Left ventricle myocardium inferior (tissue), 1 donor: ENCODE data around the gene HAUS3. TPM values are rescaled to one million over a fixed set of nuclear protein-coding genes. Genes with fewer than 3 reads are reported as not detected.
A peak's percentile ranks its signal among the peaks of the same experiment; 100 is the strongest.

Experiments used
- DNase-seq: peaks from one replicate; pipeline ENCODE4 v3.0.0-alpha.2; 2020
- H3K27ac ChIP-seq: fragments of 200-600 bp; replicated peaks from 2 replicates; pipeline ENCODE4 v1.8.0; 2021
- H3K27me3 ChIP-seq: fragments of 200-600 bp; 2 replicates; pipeline ENCODE4 v1.8.0; 2021; ENCODE audit warnings: low read depth
- H3K36me3 ChIP-seq: fragments of 200-600 bp; 2 replicates; pipeline ENCODE4 v1.8.0; 2021
- H3K4me1 ChIP-seq: fragments of 200-600 bp; 2 replicates; pipeline ENCODE4 v1.8.0; 2021
- H3K4me3 ChIP-seq: fragments of 200-600 bp; 2 replicates; pipeline ENCODE4 v1.8.0; 2021; ENCODE audit warnings: mild to moderate bottlenecking, moderate library complexity
- H3K9me3 ChIP-seq: fragments of 200-600 bp; replicated peaks from 2 replicates; pipeline ENCODE4 v1.8.0; 2021
- CTCF ChIP-seq: fragments of 200-600 bp; IDR thresholded peaks from 2 replicates; pipeline ENCODE4 v1.8.0; 2021; ENCODE audit warnings: antibody characterized with exemption, mild to moderate bottlenecking, borderline replicate concordance
- intact Hi-C: fragments of 100-400 bp; cut with micrococcal nuclease; formaldehyde crosslinking; loops from one replicate; pipeline ENCODE4 v1.11.0; 2022
- long read RNA-seq: library from polyadenylated mRNA; unstranded; transcript quantifications from one replicate; pipeline ENCODE4 v2.0.0, GENCODE V29; 2021
- total RNA-seq: library from RNA; stranded (reverse); fragmentation: NEBNext Ultra II Directional; extraction: Animal tissue kit (Norgen Biotek cat#: 25700); gene quantifications from one replicate; pipeline ENCODE4 v1.2.1, GENCODE V29; 2021
- donor health status: DM: no; HTN: yes; CAD: no; lungs with severe emphysema.

Gene HAUS3
- 6.4 TPM for total RNA-seq
- long read RNA-seq, partial matches to known transcripts = 8 of 12 reads
- long read RNA-seq, other reads (novel, unspliced or antisense) = 1 of 12 reads

- no peak for TF ChIP-seq CTCF
- H3K27ac ChIP-seq = peak within 1 kb of the TSS; percentile 89
- H3K9me3 ChIP-seq = no peaks in the 10 kb centered on the region
- intact Hi-C loops = no loop called here
- no peaks in the 10 kb centered on the region for H3K36me3 ChIP-seq
- DNase-seq = peak; percentile 98
- H3K27me3 ChIP-seq = no peaks in the 10 kb centered on the region
- H3K4me1 ChIP-seq = peaks cover 91% of the 10 kb centered on the region
- H3K4me3 ChIP-seq = peak within 1 kb of the TSS; percentile 99
These were observed at the start of gene HAUS3, which contains the start of gene POLN for GRCh38 chr4:2241410-2242353. HAUS3 (minus strand) TSS chr4:2242121; CDS start chr4:2240946, 1,175 bp downstream. POLN (minus strand) TSS chr4:2242121; CDS start chr4:2229231, 12,890 bp downstream.

- no peak overlapping the region for H3K4me3 ChIP-seq
- no peaks in the 10 kb centered on the region for H3K27me3 ChIP-seq
- intact Hi-C loops = no loop called here
- no peaks in the 10 kb centered on the region for H3K36me3 ChIP-seq
- H3K9me3 ChIP-seq = no peaks in the 10 kb centered on the region
- peaks cover 6% of the 10 kb centered on the region for H3K4me1 ChIP-seq
- H3K27ac ChIP-seq = no peak overlapping the region
- DNase-seq = no peak
- TF ChIP-seq CTCF = no peak
These were observed 49.2 kb upstream of the HAUS3 start for GRCh38 chr4:2290974-2291704.

GRCh38 chr4:2290488-2290887, 48.6 kb upstream of the HAUS3 start:
- H3K4me1 ChIP-seq = peaks cover 3% of the 10 kb centered on the region
- H3K4me3 ChIP-seq = no peak overlapping the region
- no peaks in the 10 kb centered on the region for H3K27me3 ChIP-seq
- no peak for TF ChIP-seq CTCF
- intact Hi-C loops = no loop called here
- DNase-seq = no peak
- no peaks in the 10 kb centered on the region for H3K9me3 ChIP-seq
- no peak overlapping the region for H3K27ac ChIP-seq
- no peaks in the 10 kb centered on the region for H3K36me3 ChIP-seq

GRCh38 chr4:2289955-2290333, 48.0 kb upstream of the HAUS3 start:
- H3K36me3 ChIP-seq = no peaks in the 10 kb centered on the region
- TF ChIP-seq CTCF = no peak
- no peak for DNase-seq
- peaks cover 3% of the 10 kb centered on the region for H3K4me1 ChIP-seq
- no peak overlapping the region for H3K27ac ChIP-seq
- H3K9me3 ChIP-seq = no peaks in the 10 kb centered on the region
- intact Hi-C loops = no loop called here
- H3K4me3 ChIP-seq = no peak overlapping the region
- H3K27me3 ChIP-seq = no peaks in the 10 kb centered on the region

GRCh38 chr4:2289311-2289954, 47.5 kb upstream of the HAUS3 start:
- TF ChIP-seq CTCF = no peak
- no peaks in the 10 kb centered on the region for H3K9me3 ChIP-seq
- no peaks in the 10 kb centered on the region for H3K36me3 ChIP-seq
- peaks cover 3% of the 10 kb centered on the region for H3K4me1 ChIP-seq
- H3K27ac ChIP-seq = no peak overlapping the region
- H3K4me3 ChIP-seq = no peak overlapping the region
- H3K27me3 ChIP-seq = no peaks in the 10 kb centered on the region
- no peak for DNase-seq
- intact Hi-C loops = no loop called here
